BJ (cell line): Measurements from ENCODE around the gene SLC5A5. TPM values are rescaled to one million over a fixed set of nuclear protein-coding genes. Genes with fewer than 3 reads are reported as not detected.

Experiments
- CTCF ChIA-PET: fragments of 350-600 bp; formaldehyde crosslinking; extraction: SDS; loops from one replicate; lab custom pipeline; 2021; ENCODE audit warnings: antibody characterized with exemption, inconsistent platforms; lab: Yijun Ruan, JAX
- POLR2A ChIA-PET: fragments of 300-600 bp; sonication (Branson Sonifier 250); formaldehyde crosslinking; extraction: SDS; loops from one replicate; lab custom pipeline; 2021; ENCODE audit warnings: antibody characterized with exemption; lab: Charles Lee
- DNase-seq: peaks from one replicate; pipeline ENCODE4 v3.0.0-alpha.2; 2011; ENCODE audit warnings: low read depth
- H3K27me3 ChIP-seq: 2 replicates; pipeline ENCODE4 v1.6.0; 2011; ENCODE audit warnings: low read length; ENCODE audit not compliant: control insufficient read depth, insufficient read depth
- H3K36me3 ChIP-seq: 2 replicates; pipeline ENCODE4 v1.5.1; 2011; ENCODE audit warnings: low read length; ENCODE audit not compliant: control insufficient read depth, insufficient read depth
- H3K4me3 ChIP-seq: 2 replicates; pipeline ENCODE4 v1.5.1; 2011; ENCODE audit warnings: low read depth, mild to moderate bottlenecking, control low read depth, low read length
- CTCF ChIP-seq: IDR thresholded peaks from 2 replicates; pipeline ENCODE4 v1.5.1; 2011; ENCODE audit warnings: low read depth, mild to moderate bottlenecking, control low read depth, inconsistent platforms, low read length, moderate library complexity; ENCODE audit not compliant: insufficient read depth
- polyA plus RNA-seq: library from polyadenylated mRNA; depleted of rRNA; stranded (reverse); fragments of >200 nt; gene quantifications from 2 replicates; pipeline ENCODE4 v1.2.3, GENCODE V29; 2011

SLC5A5 gene
- polyA plus RNA-seq, 1 experiment, result not detected

- CTCF ChIA-PET, result interaction anchor here (0.6 to 0.8 kb wide), 2 partner anchors 25 to 551 kb away, joined by 3 read pairs; no protein-coding TSS in a partner anchor
- no peak for TF ChIP-seq CTCF
- DNase-seq, result no peak
- Histone ChIP-seq H3K27me3 (no peaks in the 10 kb centered on the region), H3K36me3 (no peaks in the 10 kb centered on the region), H3K4me3 (peak overlapping the region; percentile 3)
- POLR2A ChIA-PET, result no interaction called here
Observed at GRCh38 chr19:17830567-17831418, 41.0 kb upstream of the SLC5A5 start.

GRCh38 chr19:17831419-17831888 is 40.3 kb upstream of the SLC5A5 start:
- TF ChIP-seq CTCF, result no peak
- no peak overlapping the region for H3K4me3 ChIP-seq
- ChIA-PET POLR2A (no interaction called here), CTCF (interaction anchor here (0.8 kb wide), 1 partner anchor 25 kb away, joined by 3 read pairs; no protein-coding TSS in a partner anchor)
- no peak for DNase-seq
- H3K27me3 ChIP-seq, result no peaks in the 10 kb centered on the region
- no peaks in the 10 kb centered on the region for H3K36me3 ChIP-seq

GRCh38 chr19:17832443-17833208 is 39.1 kb upstream of the SLC5A5 start:
- no peaks in the 10 kb centered on the region; the same call in 1 of the 2 replicates for H3K36me3 ChIP-seq
- no peak overlapping the region for H3K4me3 ChIP-seq
- CTCF ChIA-PET, result interaction anchor here (0.8 kb wide), 1 partner anchor 164 kb away, joined by 3 read pairs; no protein-coding TSS in a partner anchor
- H3K27me3 ChIP-seq, result no peaks in the 10 kb centered on the region
- POLR2A ChIA-PET, result no interaction called here
- TF ChIP-seq CTCF, result no peak
- no peak for DNase-seq

GRCh38 chr19:17834350-17835181 is 37.2 kb upstream of the SLC5A5 start:
- POLR2A ChIA-PET, result no interaction called here

More at GRCh38 chr19:17834350-17835181, 37.2 kb upstream of the SLC5A5 start:
- no peak overlapping the region for H3K4me3 ChIP-seq
- CTCF ChIA-PET, result interaction anchor here (1.1 to 1.2 kb wide), 2 partner anchors 50 to 105 kb away, joined by 3 to 4 read pairs; no protein-coding TSS in a partner anchor
- no peak for DNase-seq
- H3K27me3 ChIP-seq, result no peaks in the 10 kb centered on the region
- peak; percentile 21; the same call in 1 of the 2 replicates for TF ChIP-seq CTCF
- no peaks in the 10 kb centered on the region; the same call in none of the 2 replicates for H3K36me3 ChIP-seq
